KMS-11 (cell line): ENCODE measurements around the gene DSG3.

Experiments used
- H2AFZ ChIP-seq: fragments of 200-600 bp; sonication (generic); 2 replicates; pipeline ENCODE4 v1.6.1; 2016; ENCODE audit warnings: antibody characterized with exemption, mixed run types, low read depth
- H3K27ac ChIP-seq: fragments of 200-600 bp; sonication (generic); 2 replicates; pipeline ENCODE4 v1.6.1; 2016; ENCODE audit warnings: mild to moderate bottlenecking, mixed run types
- H3K27me3 ChIP-seq: fragments of 200-600 bp; sonication (generic); 2 replicates; pipeline ENCODE4 v1.6.1; 2017; ENCODE audit warnings: mild to moderate bottlenecking, low read depth, mixed run types, moderate library complexity; ENCODE audit not compliant: insufficient read depth
- H3K36me3 ChIP-seq: fragments of 200-600 bp; sonication (generic); 2 replicates; pipeline ENCODE4 v1.6.1; 2017; ENCODE audit warnings: mild to moderate bottlenecking, mixed run types; ENCODE audit not compliant: insufficient read depth
- H3K4me1 ChIP-seq: fragments of 200-600 bp; sonication (generic); 2 replicates; pipeline ENCODE4 v1.6.1; 2016; ENCODE audit warnings: mild to moderate bottlenecking, low read depth, mixed run types; ENCODE audit not compliant: poor library complexity, severe bottlenecking
- H3K4me2 ChIP-seq: fragments of 200-600 bp; sonication (generic); 2 replicates; pipeline ENCODE4 v1.7.0; 2016; ENCODE audit warnings: mild to moderate bottlenecking, mixed run types
- H3K4me3 ChIP-seq: fragments of 200-600 bp; sonication (generic); IDR thresholded peaks from 2 replicates; pipeline ENCODE4 v1.6.1; 2017; ENCODE audit warnings: low read depth, low read length, mixed read lengths; ENCODE audit not compliant: insufficient read depth
- H3K79me2 ChIP-seq: fragments of 200-600 bp; sonication (generic); 2 replicates; pipeline ENCODE4 v1.6.1; 2016; ENCODE audit warnings: low read depth, mixed run types; ENCODE audit not compliant: insufficient read depth
- H3K9ac ChIP-seq: fragments of 200-600 bp; sonication (generic); 2 replicates; pipeline ENCODE4 v1.6.1; 2016; ENCODE audit warnings: mild to moderate bottlenecking, mixed run types
- H4K20me1 ChIP-seq: fragments of 200-600 bp; sonication (generic); 2 replicates; pipeline ENCODE4 v1.6.1; 2016; ENCODE audit warnings: mild to moderate bottlenecking, mixed run types; ENCODE audit not compliant: insufficient read depth
- CTCF ChIP-seq: fragments of 200-600 bp; sonication (generic); conservative IDR thresholded peaks from 2 replicates; pipeline ENCODE4 v1.6.1; 2017; ENCODE audit warnings: low read depth, mild to moderate bottlenecking, antibody characterized with exemption, low read length, moderate library complexity, mixed read lengths

Gene DSG3

DNA sequence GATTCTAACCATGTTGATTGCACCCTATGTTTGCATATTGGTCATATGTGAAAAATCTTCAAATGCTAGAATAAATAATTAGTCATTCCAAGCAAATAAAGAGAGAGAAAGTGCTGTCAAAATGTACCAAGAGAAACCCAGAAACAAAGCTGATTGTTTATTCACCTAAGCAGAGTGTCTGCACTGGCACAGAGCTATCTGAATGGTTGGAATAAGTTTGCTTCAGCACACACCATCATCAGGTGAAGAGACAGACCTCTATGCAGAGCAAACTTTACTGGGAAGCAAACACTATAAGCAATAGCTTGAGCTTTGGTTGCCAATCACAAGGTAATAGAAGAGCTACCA is 45.5 kb upstream of the DSG3 start:
- Histone ChIP-seq H3K4me1 (no peaks in the 10 kb centered on the region), H3K36me3 (no peaks in the 10 kb centered on the region)

DNA sequence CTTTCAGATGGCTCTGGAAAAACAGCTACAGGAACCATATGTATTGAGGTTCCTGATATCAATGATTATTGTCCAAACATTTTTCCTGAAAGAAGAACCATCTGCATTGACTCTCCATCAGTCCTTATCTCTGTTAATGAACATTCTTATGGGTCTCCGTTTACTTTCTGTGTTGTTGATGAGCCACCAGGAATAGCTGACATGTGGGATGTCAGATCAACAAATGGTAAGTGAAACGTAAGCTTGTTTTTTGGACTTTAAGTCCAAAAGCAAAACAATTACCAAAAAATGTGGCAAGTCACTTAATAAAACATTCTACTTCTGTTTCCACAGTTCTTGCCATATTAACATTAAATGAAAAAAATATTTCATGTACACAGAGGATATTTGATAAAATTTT is 44.1 kb upstream of the DSG3 start:
- H3K4me1 ChIP-seq, result no peaks in the 10 kb centered on the region
- H3K27me3 ChIP-seq, result no peaks in the 10 kb centered on the region
- no peak overlapping the region for H2AFZ ChIP-seq
- H3K36me3 ChIP-seq, result no peaks in the 10 kb centered on the region
- H4K20me1 ChIP-seq, result no peaks in the 10 kb centered on the region
- no peak overlapping the region for H3K4me2 ChIP-seq
- H3K27ac ChIP-seq, result no peak overlapping the region
- no peak overlapping the region for H3K9ac ChIP-seq
- TF ChIP-seq CTCF, result no peak
- no peak overlapping the region for H3K4me3 ChIP-seq
- H3K79me2 ChIP-seq, result no peaks in the 10 kb centered on the region

More for the DNA sequence above, 45.5 kb upstream of the DSG3 start:
- no peaks in the 10 kb centered on the region for H3K79me2 ChIP-seq
- H4K20me1 ChIP-seq, result no peaks in the 10 kb centered on the region
- H3K27ac ChIP-seq, result no peak overlapping the region
- H3K9ac ChIP-seq, result no peak overlapping the region
- H3K4me3 ChIP-seq, result no peak overlapping the region
- no peak overlapping the region for H2AFZ ChIP-seq
- no peak overlapping the region for H3K4me2 ChIP-seq
- TF ChIP-seq CTCF, result no peak
- no peaks in the 10 kb centered on the region for H3K27me3 ChIP-seq

DNA sequence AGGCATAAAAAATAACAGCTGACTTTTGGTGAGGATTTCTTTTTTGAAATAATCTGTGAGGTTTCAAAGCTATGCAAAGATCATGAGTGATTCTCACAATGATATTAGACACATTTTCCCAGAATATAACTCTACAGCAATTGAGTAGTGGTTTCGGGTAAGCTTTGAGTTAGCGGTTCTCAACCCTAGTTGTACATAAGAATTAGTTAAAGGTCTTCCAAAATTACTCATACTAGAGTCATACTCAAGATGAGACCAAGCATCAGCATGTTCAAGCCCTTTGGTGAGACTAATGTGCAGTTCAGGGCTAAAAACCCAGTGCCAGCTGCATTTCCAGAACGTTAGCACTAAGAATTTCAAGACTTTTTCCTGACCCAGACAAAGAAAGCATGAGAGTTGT is 39.9 kb upstream of the DSG3 start:
- Histone ChIP-seq H2AFZ (no peak overlapping the region), H4K20me1 (no peaks in the 10 kb centered on the region), H3K27ac (no peak overlapping the region), H3K4me1 (no peaks in the 10 kb centered on the region), H3K27me3 (no peaks in the 10 kb centered on the region), H3K79me2 (no peaks in the 10 kb centered on the region), H3K9ac (no peak overlapping the region), H3K36me3 (no peaks in the 10 kb centered on the region), H3K4me3 (no peak overlapping the region), H3K4me2 (no peak overlapping the region)
- no peak for TF ChIP-seq CTCF

DNA sequence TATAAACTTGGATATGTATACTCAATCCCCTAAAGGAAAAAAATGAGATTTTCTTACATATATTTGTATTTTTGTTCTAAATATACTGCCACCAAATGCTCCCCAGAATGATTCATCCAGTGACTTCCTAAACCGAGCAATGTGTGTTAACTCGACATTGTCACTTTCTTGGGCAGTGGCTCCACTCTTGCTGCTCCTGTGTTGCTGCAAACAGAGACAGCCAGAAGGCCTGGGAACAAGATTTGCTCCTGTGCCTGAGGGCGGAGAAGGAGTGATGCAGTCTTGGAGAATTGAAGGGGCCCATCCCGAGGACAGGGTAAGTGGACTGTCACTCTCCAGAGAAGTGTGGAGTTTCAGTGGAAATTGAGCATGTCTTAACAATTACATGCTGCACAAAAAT is 38.3 kb upstream of the DSG3 start:
- no peaks in the 10 kb centered on the region for H3K4me1 ChIP-seq
- no peak overlapping the region for H3K9ac ChIP-seq
- no peak overlapping the region for H2AFZ ChIP-seq
- H3K36me3 ChIP-seq, result no peaks in the 10 kb centered on the region
- H3K27ac ChIP-seq, result no peak overlapping the region
- no peaks in the 10 kb centered on the region for H3K79me2 ChIP-seq
- H3K27me3 ChIP-seq, result no peaks in the 10 kb centered on the region
- TF ChIP-seq CTCF, result no peak
- no peaks in the 10 kb centered on the region for H4K20me1 ChIP-seq
- no peak overlapping the region for H3K4me2 ChIP-seq
- H3K4me3 ChIP-seq, result no peak overlapping the region
